Body of pancreas (tissue), 4 donors: ENCODE data around the gene AGTRAP. TPM values are rescaled to one million over a fixed set of nuclear protein-coding genes. Genes with fewer than 3 reads are reported as not detected.

Experiments
- ATAC-seq: fragments of 150-250 bp; one replicate; pipeline ENCODE4 v1.9.1; 2016
- DNase-seq, 4 donors: peaks; one replicate each; pipeline ENCODE4 v3.0.0-alpha.2; 2019
- H3K27ac ChIP-seq, 4 donors: fragments of 200-600 bp; sonication (generic); 1 replicate in 3 of 4; 2 replicates in 1 of 4; pipeline versions ENCODE4 v1.5.1 to v1.6.1; 2016 to 2019; ENCODE audit warnings: mild to moderate bottlenecking in 1 of 4, mixed read lengths in 1 of 4, moderate library complexity in 1 of 4
- H3K27me3 ChIP-seq, 2 donors: fragments of 200-600 bp; sonication (generic); one replicate each; pipeline ENCODE4 v1.6.0; 2016; ENCODE audit warnings: mild to moderate bottlenecking in 1 of 2
- H3K36me3 ChIP-seq, 2 donors: fragments of 200-600 bp; sonication (generic); replicated peaks in 1 of 2; 2 replicates each; pipeline ENCODE4 v1.5.1; 2016; ENCODE audit warnings: low read depth in 2 of 2; ENCODE audit not compliant: insufficient read depth in 1 of 2
- H3K4me1 ChIP-seq: fragments of 200-600 bp; sonication (generic); one replicate; pipeline ENCODE4 v1.6.0; 2016
- H3K4me3 ChIP-seq, 2 donors: fragments of 200-600 bp; sonication (generic); 1 replicate in 1 of 2; 2 replicates in 1 of 2; pipeline ENCODE4 v1.5.1; 2016 to 2019
- H3K9me3 ChIP-seq, 3 donors: fragments of 200-600 bp; sonication (generic); 1 replicate in 2 of 3; 2 replicates in 1 of 3; pipeline ENCODE4 v1.5.1; 2016
- CTCF ChIP-seq, 7 experiments: fragments of 450-650 bp in 4 of 7; fragments of 200-600 bp in 3 of 7; sonication (generic) in 3 of 7; IDR thresholded peaks; one replicate each; pipeline ENCODE4 v1.5.1; 2016 to 2019; ENCODE audit warnings: antibody characterized with exemption in 7 of 7
- POLR2A ChIP-seq, 3 donors: fragments of 450-650 bp; IDR thresholded peaks; one replicate each; pipeline ENCODE4 v1.6.1; 2016; ENCODE audit warnings: antibody characterized with exemption in 3 of 3, mild to moderate bottlenecking in 2 of 3
- WGBS, 2 donors: methylation state at CpG; one replicate each; pipeline ENCODE4 v1.1.5; 2017; 5-methylcytosine and 5-hydroxymethylcytosine counted together
- intact Hi-C: fragments of 100-400 bp; cut with DNase I; formaldehyde crosslinking; loops from one replicate; pipeline ENCODE4 v1.15.1; 2023
- total RNA-seq, 2 donors: library from RNA; depleted of rRNA; stranded (reverse); fragments of >200 nt; gene quantifications; one replicate each; pipeline ENCODE4 v1.1.0, GENCODE V29; 2016

AGTRAP gene
- total RNA-seq, 2 donors from 2014 or later, result 16.8 to 24.6 TPM

GRCh38 chr1:11729498-11730428, 6.2 kb upstream of the AGTRAP start:
- ATAC-seq (no peak), DNase-seq (peak in 3 of 4 donors; percentile 29 to 47 (median 34))
- intact Hi-C loops, result no loop called here
- peaks cover 25% of the 10 kb centered on the region for H3K4me1 ChIP-seq
- no peak overlapping the region for H3K4me3 ChIP-seq
- no peaks in the 10 kb centered on the region for H3K9me3 ChIP-seq
- 52 to 56% methylated on average over 25 to 26 of the region's 26 CpGs for WGBS, 2 donors
- TF ChIP-seq CTCF (IDR thresholded peaks at IDR 0.05) (no peak), POLR2A (IDR thresholded peaks at IDR 0.05) (no peak)
- H3K27me3 ChIP-seq, result no peaks in the 10 kb centered on the region
- peak overlapping the region in 1 of 4 donors; percentile 4 for H3K27ac ChIP-seq
- H3K36me3 ChIP-seq, result no peaks in the 10 kb centered on the region

- TF ChIP-seq CTCF (IDR thresholded peaks at IDR 0.05) (no peak), POLR2A (IDR thresholded peaks at IDR 0.05) (no peak)
- peak overlapping the region in 1 of 4 donors; percentile 66 for H3K27ac ChIP-seq
- 63 to 77% methylated on average over 5 of the region's 5 CpGs for WGBS, 2 donors
- intact Hi-C loops, result no loop called here
- peaks cover 25% of the 10 kb centered on the region for H3K4me1 ChIP-seq
- no peaks in the 10 kb centered on the region for H3K27me3 ChIP-seq
- H3K9me3 ChIP-seq, result no peaks in the 10 kb centered on the region
- no peak overlapping the region for H3K4me3 ChIP-seq
- no peaks in the 10 kb centered on the region for H3K36me3 ChIP-seq
- DNase-seq, result peak in 1 of 4 donors; percentile 58
- ATAC-seq, result peak; percentile 28
Observed at GRCh38 chr1:11730429-11730891, 5.5 kb upstream of the AGTRAP start.

GRCh38 chr1:11731691-11732283, 4.1 kb upstream of the AGTRAP start:
- Histone ChIP-seq H3K36me3 (no peaks in the 10 kb centered on the region), H3K9me3 (no peaks in the 10 kb centered on the region), H3K27ac (peak overlapping the region in 2 of 4 donors; percentile 64 to 66), H3K4me3 (no peak overlapping the region), H3K4me1 (peaks cover 27% of the 10 kb centered on the region), H3K27me3 (no peaks in the 10 kb centered on the region)
- TF ChIP-seq POLR2A (IDR thresholded peaks at IDR 0.05) (no peak), CTCF (IDR thresholded peaks at IDR 0.05) (no peak)
- DNase-seq (peak in 3 of 4 donors; percentile 48 to 55 (median 51)), ATAC-seq (peak; percentile 18)
- 46 to 47% methylated on average over 14 to 15 of the region's 17 CpGs for WGBS, 2 donors
- intact Hi-C loops, result no loop called here

GRCh38 chr1:11733306-11733705, 2.6 kb upstream of the AGTRAP start:
- DNase-seq (no peak), ATAC-seq (no peak)
- Histone ChIP-seq H3K27ac (no peak overlapping the region), H3K36me3 (no peaks in the 10 kb centered on the region), H3K4me1 (peaks cover 40% of the 10 kb centered on the region), H3K4me3 (no peak overlapping the region), H3K9me3 (no peaks in the 10 kb centered on the region), H3K27me3 (no peaks in the 10 kb centered on the region)
- intact Hi-C loops, result no loop called here
- no peak for TF ChIP-seq POLR2A (IDR thresholded peaks at IDR 0.05)
- TF ChIP-seq CTCF (IDR thresholded peaks at IDR 0.05), result no peak
- 87 to 96% methylated on average over 3 of the region's 3 CpGs for WGBS, 2 donors
